Epithelial cell of esophagus (primary cell): ENCODE data around the gene DSG2.
"Not testable (repeated sequence)": the region's sequence is repeated elsewhere in the genome, so short reads cannot be mapped to it uniquely, and the experiment has no call there.

Source experiments
- DNase-seq: peaks from one replicate; pipeline ENCODE4 v3.0.0; 2010; ENCODE audit warnings: low read depth
- H3K4me3 ChIP-seq: 2 replicates; pipeline ENCODE4 v1.5.1; 2011; ENCODE audit warnings: mild to moderate bottlenecking, low read length, control low read depth
- CTCF ChIP-seq: IDR thresholded peaks from 2 replicates; pipeline ENCODE4 v1.5.1; 2011; ENCODE audit warnings: low read depth, mild to moderate bottlenecking, low read length, control low read depth, inconsistent platforms; ENCODE audit not compliant: insufficient read depth; ENCODE audit errors: missing control alignments

DSG2 gene

GRCh38 chr18:31498574-31499524 is 872 bp downstream of the DSG2 start:
- H3K4me3 ChIP-seq: peak overlapping the region; percentile 91
- no peak for TF ChIP-seq CTCF
- DNase-seq: no peak

- TF ChIP-seq CTCF: no peak
- no peak overlapping the region for H3K4me3 ChIP-seq
- no peak for DNase-seq
These were observed 2.2 kb downstream of the DSG2 start for GRCh38 chr18:31500051-31500688.

GRCh38 chr18:31503011-31503410 is 5.0 kb downstream of the DSG2 start:
- no peak overlapping the region for H3K4me3 ChIP-seq
- TF ChIP-seq CTCF: no peak

GRCh38 chr18:31504455-31505147 is 6.6 kb downstream of the DSG2 start:
- no peak overlapping the region for H3K4me3 ChIP-seq
- no peak for DNase-seq
- TF ChIP-seq CTCF: no peak

More at GRCh38 chr18:31503011-31503410, 5.0 kb downstream of the DSG2 start:
- DNase-seq: no peak

GRCh38 chr18:31505156-31505555 is 7.2 kb downstream of the DSG2 start:
- TF ChIP-seq CTCF: no peak
- DNase-seq: no peak
- H3K4me3 ChIP-seq: no peak overlapping the region

- peak; percentile 29 for DNase-seq
- H3K4me3 ChIP-seq: no peak overlapping the region
- peak; percentile 46 for TF ChIP-seq CTCF
These were observed 8.2 kb downstream of the DSG2 start for GRCh38 chr18:31506024-31506742.

- DNase-seq, H3K4me3 ChIP-seq: not testable (repeated sequence)
These were observed 9.1 kb downstream of the DSG2 start for GRCh38 chr18:31507124-31507523.
